ENCODE measurements around the gene EMP3.
"Not testable (repeated sequence)": the region's sequence is repeated elsewhere in the genome, so short reads cannot be mapped to it uniquely, and the experiment has no call there.

Gene EMP3

DNA sequence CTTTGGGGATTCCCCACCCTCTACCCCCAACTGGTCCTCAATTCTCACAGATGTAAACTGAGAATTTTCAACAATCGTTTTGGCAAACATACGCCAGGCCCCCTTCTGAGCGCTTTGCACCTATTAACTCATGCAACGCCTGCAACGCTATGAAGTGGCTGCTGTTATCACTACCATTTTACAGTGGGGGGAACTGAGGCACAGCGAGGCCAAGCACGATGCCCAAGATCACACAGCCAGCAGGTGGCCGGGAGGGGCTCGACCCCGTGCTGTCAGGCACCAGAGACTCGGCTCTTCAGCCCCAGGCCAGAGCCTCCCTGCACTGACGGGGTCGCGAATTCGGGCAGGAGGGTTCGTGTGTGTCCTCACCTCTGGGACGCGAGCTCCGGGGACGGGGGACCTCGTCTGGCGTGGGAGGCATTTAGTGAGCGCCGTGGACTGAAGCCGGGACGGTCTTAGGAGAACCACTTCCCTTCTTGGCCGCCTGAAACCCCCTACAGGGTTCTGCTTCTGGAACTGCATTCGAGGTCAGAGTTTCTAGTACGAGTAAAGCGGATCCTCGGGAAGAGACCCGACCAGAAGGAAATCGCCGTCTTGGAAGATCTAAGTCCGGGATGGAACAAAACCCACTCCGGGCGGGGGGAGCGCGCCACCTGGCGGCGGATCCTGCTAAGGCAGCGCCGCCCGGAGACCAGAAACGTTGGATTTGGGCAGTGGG is 34.4 kb upstream of the EMP3 start:
- peak; percentile 98 for TF ChIP-seq CTCF (IDR thresholded peaks at IDR 0.05; ENCODE audit: low read depth, low read length, missing control alignments)
- no peak for DNase-seq (ENCODE audit: extremely low read depth, low read depth)
- H3K4me3 ChIP-seq (replicated peaks; ENCODE audit: low read depth, low read length), result peak overlapping the region; percentile 48

- H3K4me3 ChIP-seq (replicated peaks; ENCODE audit: low read depth, low read length), result not testable (repeated sequence)
Observed at GRCh38 chr19:48291489-48291815, 33.9 kb upstream of the EMP3 start.

DNA sequence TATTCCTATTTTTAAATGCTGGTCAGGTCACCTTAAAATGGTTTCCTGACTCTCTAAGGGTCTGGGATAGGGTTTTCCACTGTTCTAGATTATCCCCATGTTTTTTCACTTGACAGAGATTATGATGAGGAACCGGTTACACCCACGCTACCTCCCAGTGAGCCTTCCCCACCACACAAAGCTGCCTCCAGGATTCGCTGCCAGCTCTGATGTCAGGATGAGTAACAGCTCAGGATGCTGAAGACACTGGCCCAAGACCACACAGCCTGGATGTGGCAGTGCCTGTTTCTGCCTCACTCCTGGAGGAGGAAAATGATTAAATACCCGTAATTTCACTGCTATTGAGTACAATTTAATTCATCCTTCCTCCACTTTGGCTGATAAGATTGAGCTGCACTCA is 32.6 kb upstream of the EMP3 start:
- DNase-seq (ENCODE audit: extremely low read depth, low read depth), result no peak
- H3K4me3 ChIP-seq (replicated peaks; ENCODE audit: low read depth, low read length), result no peak overlapping the region
- no peak for TF ChIP-seq CTCF (IDR thresholded peaks at IDR 0.05; ENCODE audit: low read depth, low read length, missing control alignments)

More at GRCh38 chr19:48291489-48291815, 33.9 kb upstream of the EMP3 start:
- not testable (repeated sequence) for DNase-seq (ENCODE audit: extremely low read depth, low read depth)

- DNase-seq (ENCODE audit: extremely low read depth, low read depth), result no peak
- no peak overlapping the region for H3K4me3 ChIP-seq (replicated peaks; ENCODE audit: low read depth, low read length)
- TF ChIP-seq CTCF (IDR thresholded peaks at IDR 0.05; ENCODE audit: low read depth, low read length, missing control alignments), result no peak
Observed at GRCh38 chr19:48295458-48295857, 29.9 kb upstream of the EMP3 start.

DNA sequence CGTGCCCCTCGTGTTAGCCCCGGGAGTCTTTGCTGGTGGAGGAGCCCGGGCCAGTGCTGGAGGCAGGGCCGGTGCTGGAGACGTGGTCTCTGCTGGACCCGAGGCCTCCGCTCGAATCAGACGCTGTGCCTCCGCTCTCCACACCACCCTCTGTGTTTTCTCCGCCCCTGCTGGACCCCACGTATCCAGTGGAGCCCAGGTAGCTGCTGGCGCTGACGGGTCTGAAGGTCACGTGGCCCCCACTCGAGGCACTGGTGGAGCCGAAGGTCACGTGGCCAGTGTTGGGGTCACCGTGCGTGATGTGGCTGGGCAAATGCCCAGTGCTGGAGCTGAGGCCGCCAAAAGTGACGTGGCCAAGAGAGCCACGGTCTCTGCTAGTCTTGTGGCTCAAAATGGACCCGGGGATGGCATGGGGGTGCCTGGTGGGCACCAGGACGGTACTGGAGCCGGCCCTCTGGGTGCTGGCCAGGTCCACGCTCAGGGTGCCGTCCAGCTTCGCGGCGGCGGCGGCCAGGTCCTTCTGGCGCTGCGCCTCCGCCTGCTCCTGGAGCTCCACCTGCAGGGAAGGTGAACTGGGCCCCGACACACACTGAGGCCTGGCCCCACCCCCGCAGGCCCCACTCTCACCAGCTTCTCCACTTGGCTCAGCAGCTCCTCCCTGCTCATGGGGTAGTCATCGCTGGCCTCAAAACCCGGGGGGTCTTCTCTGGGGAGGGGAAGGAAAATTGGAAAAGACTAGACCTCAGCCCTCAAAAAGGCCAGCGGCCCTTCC is 28.2 kb upstream of the EMP3 start:
- DNase-seq (ENCODE audit: extremely low read depth, low read depth), result no peak
- TF ChIP-seq CTCF (IDR thresholded peaks at IDR 0.05; ENCODE audit: low read depth, low read length, missing control alignments), result no peak
- H3K4me3 ChIP-seq (replicated peaks; ENCODE audit: low read depth, low read length), result no peak overlapping the region

- TF ChIP-seq CTCF (IDR thresholded peaks at IDR 0.05; ENCODE audit: low read depth, low read length, missing control alignments), result no peak
- no peak overlapping the region for H3K4me3 ChIP-seq (replicated peaks; ENCODE audit: low read depth, low read length)
- no peak for DNase-seq (ENCODE audit: extremely low read depth, low read depth)
Observed at GRCh38 chr19:48297975-48298374, 27.4 kb upstream of the EMP3 start.

DNA sequence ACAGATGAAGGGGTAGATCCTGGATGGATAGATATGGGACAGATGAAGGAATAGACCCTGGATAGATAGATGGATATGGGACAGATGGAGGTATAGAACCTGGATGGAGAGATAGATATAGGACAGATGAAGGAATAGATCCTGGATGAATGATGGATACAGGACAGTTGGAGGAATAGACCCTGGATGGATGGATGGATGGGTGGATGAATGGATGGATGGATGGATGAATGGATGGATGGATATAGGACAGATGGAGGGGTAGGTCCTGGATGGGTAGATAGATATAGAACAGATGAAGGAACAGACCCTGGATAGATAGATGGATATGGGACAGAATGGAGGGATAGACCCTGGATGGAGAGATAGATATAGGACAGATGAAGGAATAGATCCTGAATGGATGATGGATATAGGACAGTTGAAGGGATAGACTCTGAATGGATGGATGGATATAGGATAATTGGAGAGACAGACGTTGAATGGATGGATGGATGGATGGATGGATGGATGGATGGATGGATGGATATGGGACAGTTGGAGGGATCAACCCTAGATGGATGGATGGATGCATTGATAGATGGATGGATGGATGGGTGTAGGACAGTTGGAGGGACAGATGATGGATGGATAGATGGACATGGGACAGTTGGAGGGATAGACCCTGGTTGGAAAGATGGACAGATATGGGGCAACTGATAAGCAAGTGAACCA is 23.3 kb upstream of the EMP3 start:
- no peak overlapping the region for H3K4me3 ChIP-seq (replicated peaks; ENCODE audit: low read depth, low read length)
- TF ChIP-seq CTCF (IDR thresholded peaks at IDR 0.05; ENCODE audit: low read depth, low read length, missing control alignments), result no peak
- no peak for DNase-seq (ENCODE audit: extremely low read depth, low read depth)
